Spleen (tissue), 7 donors: ENCODE measurements around the gene MAPKBP1.

Experiments
- CTCF ChIP-seq, 11 experiments: fragments of 200-600 bp in 7 of 11; fragments of 450-650 bp in 4 of 11; sonication (generic) in 4 of 11; IDR thresholded peaks in 8 of 11; conservative IDR thresholded peaks in 3 of 11; 1 replicate in 7 of 11; 2 replicates in 4 of 11; pipeline versions ENCODE4 v1.4.0 to v1.8.0; 2016 to 2021; ENCODE audit warnings: antibody characterized with exemption in 11 of 11, inconsistent platforms in 4 of 11, mild to moderate bottlenecking in 1 of 11
- POLR2A ChIP-seq, 3 donors: fragments of 450-650 bp; IDR thresholded peaks; one replicate each; pipeline ENCODE4 v1.5.1; 2017; ENCODE audit warnings: antibody characterized with exemption in 3 of 3, mild to moderate bottlenecking in 1 of 3
- POLR2AphosphoS5 ChIP-seq, 3 donors: sonication (generic); formaldehyde crosslinking; IDR thresholded peaks; one replicate each; pipeline ENCODE4 v1.5.1; 2017; ENCODE audit warnings: antibody characterized with exemption in 3 of 3
- donor health status: DM: no; HTN: no; CAD: no; lungs with moderate emphysema.
- donor health status: DM: no; HTN: no; CAD: no.
- donor health status: DM: no; HTN: no; CAD: no.

- TF ChIP-seq CTCF (IDR thresholded peaks at IDR 0.05 in 8 of 11, conservative IDR thresholded peaks at IDR 0.05 in 3 of 11) (no peak), POLR2AphosphoS5 (IDR thresholded peaks at IDR 0.05) (no peak), POLR2A (IDR thresholded peaks at IDR 0.05) (no peak)
Observed at GRCh38 chr15:41872166-41872747, 98.0 kb downstream of the MAPKBP1 start.
